ENCODE measurements around the gene ATP1B2. TPM values are rescaled to one million over a fixed set of nuclear protein-coding genes. Genes with fewer than 3 reads are reported as not detected.

ATP1B2 gene
- total RNA-seq, 1 experiment from 2014 or later = not detected

GRCh38 chr17:7667656-7668406 is 17.1 kb downstream of the ATP1B2 start:
- no peak overlapping the region for H3K4me3 ChIP-seq (replicated peaks in 1 of 2; ENCODE audit: low read depth in 1 of 2, low read length in 2 of 2)
- H3K4me1 ChIP-seq (ENCODE audit: control insufficient read depth in 1 of 2, insufficient read depth in 2 of 2, low read length in 2 of 2) = no peaks in the 10 kb centered on the region
- H4K20me1 ChIP-seq (ENCODE audit: insufficient read depth) = no peaks in the 10 kb centered on the region
- H3K9me2 ChIP-seq (ENCODE audit: insufficient read depth) = no peaks in the 10 kb centered on the region
- H2AFZ ChIP-seq (ENCODE audit: low read depth, low read length, poor library complexity, severe bottlenecking) = no peak overlapping the region
- CTCF ChIA-PET = interaction anchor here (2.0 kb wide), 1 partner anchor 20 kb away, joined by 6 read pairs; the partner anchor contains the start of gene TP53
- H3K79me2 ChIP-seq (ENCODE audit: insufficient read depth, low read length) = no peaks in the 10 kb centered on the region
- H3K36me3 ChIP-seq (ENCODE audit: control insufficient read depth in 1 of 2, insufficient read depth in 2 of 2, low read length in 2 of 2) = peaks cover 0 to 11% of the 10 kb centered on the region in 2 experiments; a peak in 2 of 4 replicates
- H3K9me3 ChIP-seq (ENCODE audit: control insufficient read depth in 1 of 2, insufficient read depth in 1 of 2, low read depth in 1 of 2, low read length in 2 of 2) = no peaks in the 10 kb centered on the region
- no peak overlapping the region for H3K27ac ChIP-seq (ENCODE audit: low read depth, low read length)
- ATAC-seq (no peak; the same call in 1 of the 2 replicates), DNase-seq (ENCODE audit: low read depth, low spot score) (no peak)
- no peak overlapping the region for H3K4me2 ChIP-seq (ENCODE audit: low read length)
- BruUV-seq (replicated peaks) = no TSS peak
- intact Hi-C loops (cut with micrococcal nuclease) = no loop called here
- no peaks in the 10 kb centered on the region for H3K27me3 ChIP-seq (ENCODE audit: insufficient read depth, low read length)
- no peak overlapping the region for H3K9ac ChIP-seq (ENCODE audit: low read length)
- RAD21 ChIA-PET (ENCODE audit: low non-redundant PET in 1 of 2, low total read pairs in 2 of 2, uncharacterized antibody in 2 of 2, unreplicated experiment in 2 of 2) = no interaction called here
- TF ChIP-seq RAD21 (IDR thresholded peaks at IDR 0.05; ENCODE audit: low read depth) (no peak), SIN3A (IDR thresholded peaks at IDR 0.05; ENCODE audit: low read depth) (no peak), YY1 (IDR thresholded peaks at IDR 0.05; ENCODE audit: extremely low read depth, insufficient replicate concordance, low read depth, low read length) (no peak), EZH2phosphoT487 (IDR thresholded peaks at IDR 0.05; ENCODE audit: borderline replicate concordance) (no peak), REST (IDR thresholded peaks at IDR 0.05; ENCODE audit: low read depth) (no peak)
- POLR2A ChIA-PET = interaction anchor here (1.7 kb wide), 1 partner anchor 10 kb away, joined by 3 read pairs; no protein-coding TSS in a partner anchor

Data from HCT116 (cell line).